ENCODE results near the gene CLK1. TPM values are rescaled to one million over a fixed set of nuclear protein-coding genes. Genes with fewer than 3 reads are reported as not detected.
A peak's percentile ranks its signal among the peaks of the same experiment; 100 is the strongest.

Gene CLK1
- total and polyA plus RNA-seq, 9 of the 15 experiments (the other 6 are each of a cell fraction or from before 2014, with no cell fraction given), result 29.3 to 99.2 (median 47.0) TPM

DNA sequence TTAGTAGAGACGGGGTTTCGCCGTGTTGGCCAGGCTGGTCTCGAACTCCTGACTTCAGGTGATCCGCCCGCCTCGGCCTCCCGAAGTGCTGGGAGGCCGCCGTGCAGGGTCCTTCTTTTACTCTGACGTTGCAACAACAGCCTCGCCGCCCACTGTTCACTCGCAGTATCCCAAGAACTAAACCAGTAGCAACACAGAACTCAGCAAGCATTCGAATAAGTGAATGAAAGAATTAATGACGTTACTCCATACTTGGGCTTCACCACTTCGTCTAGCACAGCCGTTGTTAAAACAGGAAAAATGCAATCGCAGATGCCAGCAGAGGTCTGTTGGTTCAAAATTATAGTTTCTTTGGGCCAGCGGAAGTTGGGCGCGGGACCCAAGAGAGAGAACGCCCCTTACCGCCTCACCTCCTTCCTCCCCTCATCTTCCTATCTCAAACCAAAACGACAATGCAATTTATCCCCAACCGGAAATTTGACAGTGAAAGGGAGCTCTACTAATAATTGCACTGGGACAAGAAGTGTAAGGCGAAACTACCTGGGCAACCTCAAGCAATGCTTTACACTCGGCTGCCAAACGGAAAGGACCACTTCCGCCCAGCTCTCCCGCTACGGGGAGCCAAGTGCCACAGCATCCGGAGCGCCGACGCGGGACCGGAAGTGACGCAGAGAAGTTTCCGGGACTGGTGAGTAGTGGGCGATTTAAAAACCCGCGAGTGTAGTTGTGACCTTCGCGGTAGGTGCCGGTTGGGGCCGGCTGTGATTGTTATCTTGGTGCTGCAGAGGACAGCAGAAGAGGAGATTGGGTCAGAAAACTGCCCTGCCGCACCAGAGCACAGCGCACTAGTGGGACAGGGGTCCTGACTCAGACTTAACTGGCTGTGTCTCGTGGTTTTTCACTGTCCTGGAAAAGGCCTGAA is 24.5 kb upstream of the CLK1 start, which contains the start of the genes NIF3L1 and PPIL3 (continued):
- no peak for TF ChIP-seq THRB (CRISPR knock-in tag; conservative IDR thresholded peaks at IDR 0.05)
- peak; percentile 22; the same call in 1 of the 2 replicates for TF ChIP-seq JUN (IDR thresholded peaks at IDR 0.05; ENCODE audit: borderline replicate concordance, low read depth, low read length)
- no peak; the same call in 1 of the 2 replicates for TF ChIP-seq JUN (CRISPR knock-in tag; IDR thresholded peaks at IDR 0.05; ENCODE audit: borderline replicate concordance)
- TF ChIP-seq XRCC3 (IDR thresholded peaks at IDR 0.05), result no peak
- TF ChIP-seq EGR1 (conservative IDR thresholded peaks at IDR 0.05), result peak; percentile 49
- peak in 1 of 2 experiments; percentile 64; a peak in 2 of 4 replicates for TF ChIP-seq SIN3A (IDR thresholded peaks at IDR 0.05; ENCODE audit: borderline replicate concordance in 2 of 2, control insufficient read depth in 1 of 2, low read depth in 2 of 2, low read length in 2 of 2)
- peak; percentile 70 for TF ChIP-seq KDM5B (IDR thresholded peaks at IDR 0.05; ENCODE audit: insufficient replicate concordance, low read depth, low read length)
- TF ChIP-seq JUND (IDR thresholded peaks at IDR 0.05; ENCODE audit: borderline replicate concordance, low read depth, low read length), result peak; percentile 34
- TF ChIP-seq JUND (tag; IDR thresholded peaks at IDR 0.05; ENCODE audit: borderline replicate concordance, low read depth, low read length), result no peak; the same call in 1 of the 3 replicates
- TF ChIP-seq SMARCA4 (IDR thresholded peaks at IDR 0.05), result peak; percentile 57
- 0 out of 2 replicates have a peak, but pooled peaks have one; percentile 56 for TF ChIP-seq ZBED1 (IDR thresholded peaks at IDR 0.05)
- peak; percentile 50; the same call in 1 of the 2 replicates for TF ChIP-seq MXI1 (IDR thresholded peaks at IDR 0.05; ENCODE audit: low read depth, low read length)
- peak; percentile 75 for TF ChIP-seq TAF7 (tag; IDR thresholded peaks at IDR 0.05)
- no peak for TF ChIP-seq PHTF2 (CRISPR knock-in tag; IDR thresholded peaks at IDR 0.05)
- no peak for TF ChIP-seq NR2F6 (CRISPR knock-in tag; IDR thresholded peaks at IDR 0.05)
- peak; percentile 78 for TF ChIP-seq TBP (optimal IDR thresholded peaks at IDR 0.05; ENCODE audit: low read depth, low read length)
- TF ChIP-seq TSC22D4 (tag; IDR thresholded peaks at IDR 0.05), result no peak
- peak; percentile 82 for TF ChIP-seq RBFOX2 (IDR thresholded peaks at IDR 0.05; ENCODE audit: low read depth, low read length)
- no peak for TF ChIP-seq ZNF699 (CRISPR knock-in tag; IDR thresholded peaks at IDR 0.05; ENCODE audit: insufficient replicate concordance)
- no peak for TF ChIP-seq NFIX (CRISPR knock-in tag; IDR thresholded peaks at IDR 0.05; ENCODE audit: low read depth)
- TF ChIP-seq ZFX (CRISPR knock-in tag; IDR thresholded peaks at IDR 0.05), result peak; percentile 62
- peak; percentile 92 for TF ChIP-seq EP400 (IDR thresholded peaks at IDR 0.05)
- no peak for TF ChIP-seq ZNF347 (CRISPR knock-in tag; IDR thresholded peaks at IDR 0.05; ENCODE audit: low read depth)
- peak; percentile 48; the same call in 1 of the 2 replicates for TF ChIP-seq L3MBTL2 (IDR thresholded peaks at IDR 0.05)
- TF ChIP-seq CXXC5 (CRISPR knock-in tag; IDR thresholded peaks at IDR 0.05), result peak; percentile 68
- TF ChIP-seq, protein P1, sequence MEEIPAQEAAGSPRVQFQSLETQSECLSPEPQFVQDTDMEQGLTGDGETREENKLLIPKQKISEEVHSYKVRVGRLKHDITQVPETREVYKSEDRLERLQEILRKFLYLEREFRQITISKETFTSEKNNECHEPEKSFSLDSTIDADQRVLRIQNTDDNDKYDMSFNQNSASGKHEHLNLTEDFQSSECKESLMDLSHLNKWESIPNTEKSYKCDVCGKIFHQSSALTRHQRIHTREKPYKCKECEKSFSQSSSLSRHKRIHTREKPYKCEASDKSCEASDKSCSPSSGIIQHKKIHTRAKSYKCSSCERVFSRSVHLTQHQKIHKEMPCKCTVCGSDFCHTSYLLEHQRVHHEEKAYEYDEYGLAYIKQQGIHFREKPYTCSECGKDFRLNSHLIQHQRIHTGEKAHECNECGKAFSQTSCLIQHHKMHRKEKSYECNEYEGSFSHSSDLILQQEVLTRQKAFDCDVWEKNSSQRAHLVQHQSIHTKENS (CRISPR knock-in tag; IDR thresholded peaks at IDR 0.05), result no peak
- 0 out of 4 replicates have a peak, but pooled peaks of 1 of the 2 experiments have one; percentile 20 for TF ChIP-seq NONO (IDR thresholded peaks at IDR 0.05; ENCODE audit: low read depth in 2 of 2, low read length in 1 of 2)
- no peak for TF ChIP-seq ZNF217 (CRISPR knock-in tag; IDR thresholded peaks at IDR 0.05)

Measured in K562 (cell line).